ENCODE measurements around the gene ZNF30.

Gene ZNF30

DNA sequence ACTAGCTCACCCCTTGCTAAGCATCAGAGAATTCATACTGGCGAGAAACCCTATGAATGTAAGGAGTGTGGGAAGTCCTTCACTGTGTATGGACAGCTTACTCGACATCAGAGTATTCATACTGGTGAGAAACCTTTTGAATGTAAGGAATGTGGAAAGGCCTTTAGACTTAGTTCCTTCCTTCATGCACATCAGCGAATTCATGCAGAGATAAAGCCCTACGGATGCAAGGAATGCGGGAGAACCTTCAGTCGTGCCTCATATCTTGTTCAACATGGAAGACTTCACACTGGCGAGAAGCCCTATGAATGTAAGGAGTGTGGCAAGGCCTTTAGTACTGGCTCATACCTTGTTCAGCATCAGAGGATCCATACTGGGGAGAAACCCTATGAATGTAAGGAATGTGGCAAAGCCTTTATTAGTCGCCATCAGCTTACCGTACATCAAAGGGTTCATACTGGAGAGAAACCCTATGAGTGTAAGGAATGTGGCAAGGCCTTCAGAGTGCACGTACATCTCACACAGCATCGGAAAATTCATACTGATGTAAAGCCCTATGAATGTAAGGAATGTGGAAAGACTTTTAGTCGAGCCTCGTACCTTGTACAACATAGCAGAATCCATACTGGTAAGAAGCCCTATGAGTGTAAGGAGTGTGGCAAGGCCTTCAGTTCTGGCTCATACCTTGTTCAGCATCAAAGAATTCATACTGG is 17.3 kb downstream of the ZNF30 start:
- H3K9ac ChIP-seq, result no peak overlapping the region
- H3K36me3 ChIP-seq (ENCODE audit: control insufficient read depth, insufficient read depth, low read length), result no peaks in the 10 kb centered on the region
- no peaks in the 10 kb centered on the region for H3K27me3 ChIP-seq (ENCODE audit: control insufficient read depth, insufficient read depth, low read length)
- no peak overlapping the region for H3K4me3 ChIP-seq (ENCODE audit: low read depth, low read length)
- H3K27ac ChIP-seq, result no peak overlapping the region
- H3K9me3 ChIP-seq (ENCODE audit: control insufficient read depth, low read length), result peaks cover 4% of the 10 kb centered on the region
- TF ChIP-seq, protein P1, sequence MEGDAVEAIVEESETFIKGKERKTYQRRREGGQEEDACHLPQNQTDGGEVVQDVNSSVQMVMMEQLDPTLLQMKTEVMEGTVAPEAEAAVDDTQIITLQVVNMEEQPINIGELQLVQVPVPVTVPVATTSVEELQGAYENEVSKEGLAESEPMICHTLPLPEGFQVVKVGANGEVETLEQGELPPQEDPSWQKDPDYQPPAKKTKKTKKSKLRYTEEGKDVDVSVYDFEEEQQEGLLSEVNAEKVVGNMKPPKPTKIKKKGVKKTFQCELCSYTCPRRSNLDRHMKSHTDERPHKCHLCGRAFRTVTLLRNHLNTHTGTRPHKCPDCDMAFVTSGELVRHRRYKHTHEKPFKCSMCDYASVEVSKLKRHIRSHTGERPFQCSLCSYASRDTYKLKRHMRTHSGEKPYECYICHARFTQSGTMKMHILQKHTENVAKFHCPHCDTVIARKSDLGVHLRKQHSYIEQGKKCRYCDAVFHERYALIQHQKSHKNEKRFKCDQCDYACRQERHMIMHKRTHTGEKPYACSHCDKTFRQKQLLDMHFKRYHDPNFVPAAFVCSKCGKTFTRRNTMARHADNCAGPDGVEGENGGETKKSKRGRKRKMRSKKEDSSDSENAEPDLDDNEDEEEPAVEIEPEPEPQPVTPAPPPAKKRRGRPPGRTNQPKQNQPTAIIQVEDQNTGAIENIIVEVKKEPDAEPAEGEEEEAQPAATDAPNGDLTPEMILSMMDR (IDR thresholded peaks at IDR 0.05), result no peak
- H2AFZ ChIP-seq, result no peak overlapping the region
- no peaks in the 10 kb centered on the region for H3K4me1 ChIP-seq
- no peak overlapping the region for H3K4me2 ChIP-seq (ENCODE audit: low read length)
- H3K79me2 ChIP-seq, result no peaks in the 10 kb centered on the region

DNA sequence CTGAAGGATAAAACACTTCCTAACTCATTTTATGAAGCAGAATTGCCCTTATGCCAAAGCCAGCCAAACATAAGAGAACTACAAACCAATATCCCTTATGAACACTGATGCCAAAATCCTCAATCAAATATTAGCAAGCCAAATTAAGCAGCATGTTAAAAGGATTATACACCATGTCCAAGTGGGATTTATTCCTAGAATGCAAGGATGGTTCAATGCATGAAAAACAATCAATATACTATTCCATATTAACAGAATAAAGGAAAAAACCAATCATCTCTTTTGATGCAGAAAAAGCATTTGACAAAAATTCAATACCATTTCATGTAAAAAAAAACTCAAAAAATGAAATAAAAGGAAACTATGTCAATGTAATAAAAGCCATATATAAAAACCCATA is 26.4 kb downstream of the ZNF30 start:
- H2AFZ ChIP-seq, result no peak overlapping the region
- H3K79me2 ChIP-seq, result no peaks in the 10 kb centered on the region
- no peak overlapping the region for H3K4me2 ChIP-seq (ENCODE audit: low read length)
- H3K36me3 ChIP-seq (ENCODE audit: control insufficient read depth, insufficient read depth, low read length), result no peaks in the 10 kb centered on the region
- no peaks in the 10 kb centered on the region for H3K9me3 ChIP-seq (ENCODE audit: control insufficient read depth, low read length)
- TF ChIP-seq, protein P1 (IDR thresholded peaks at IDR 0.05), result no peak
- H3K4me1 ChIP-seq, result no peaks in the 10 kb centered on the region
- no peaks in the 10 kb centered on the region for H3K27me3 ChIP-seq (ENCODE audit: control insufficient read depth, insufficient read depth, low read length)
- no peak overlapping the region for H3K4me3 ChIP-seq (ENCODE audit: low read depth, low read length)
- H3K9ac ChIP-seq, result no peak overlapping the region
- H3K27ac ChIP-seq, result no peak overlapping the region

DNA sequence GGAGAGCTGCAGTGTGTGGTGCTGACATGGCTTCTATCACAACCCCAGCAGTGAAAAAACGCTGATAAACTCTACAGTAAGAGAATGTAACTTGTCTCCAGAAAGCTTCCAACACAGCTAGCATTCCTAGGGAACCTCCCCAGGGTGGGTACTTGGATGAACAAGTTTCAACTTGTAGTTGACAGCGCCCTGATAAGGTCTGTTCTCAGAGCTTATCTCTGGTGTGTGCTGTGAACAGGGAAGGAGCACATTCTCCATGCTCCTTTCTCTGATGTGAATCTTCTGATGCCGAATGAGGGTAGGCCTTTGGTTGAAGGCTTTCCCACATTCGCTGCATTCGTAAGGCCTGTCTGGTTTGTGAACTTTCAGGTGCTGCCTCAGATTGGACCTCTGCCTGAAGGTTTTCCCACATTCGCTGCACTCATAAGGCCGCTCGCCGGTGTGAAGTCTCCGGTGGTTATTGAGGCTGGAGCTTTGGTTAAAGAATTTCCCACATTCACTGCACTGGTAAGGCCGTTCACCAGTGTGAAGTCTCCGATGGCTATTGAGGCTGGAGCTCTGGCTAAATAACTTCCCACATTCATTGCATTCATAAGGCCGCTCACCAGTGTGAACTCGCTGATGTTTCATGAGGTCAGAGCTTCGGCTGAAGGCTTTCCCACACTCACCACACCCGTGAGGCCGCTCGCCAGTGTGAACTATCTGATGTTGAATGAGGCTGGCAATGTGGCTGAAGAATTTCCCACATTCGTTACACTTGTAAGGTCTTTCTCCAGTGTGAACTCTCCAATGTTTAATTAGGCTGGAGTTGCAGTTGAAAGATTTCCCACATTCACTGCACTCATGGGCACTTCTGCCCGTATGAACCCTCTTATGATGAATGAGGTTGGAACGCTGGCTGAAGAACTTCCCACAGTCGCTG is 31.4 kb downstream of the ZNF30 start:
- Histone ChIP-seq H3K27ac (no peak overlapping the region), H3K4me3 (ENCODE audit: low read depth, low read length) (no peak overlapping the region), H3K4me1 (peaks cover 9% of the 10 kb centered on the region), H2AFZ (no peak overlapping the region), H3K4me2 (ENCODE audit: low read length) (no peak overlapping the region), H3K79me2 (peaks cover under 1% of the 10 kb centered on the region), H3K36me3 (ENCODE audit: control insufficient read depth, insufficient read depth, low read length) (peaks cover 4% of the 10 kb centered on the region), H3K9ac (no peak overlapping the region), H3K9me3 (ENCODE audit: control insufficient read depth, low read length) (no peaks in the 10 kb centered on the region), H3K27me3 (ENCODE audit: control insufficient read depth, insufficient read depth, low read length) (no peaks in the 10 kb centered on the region)
- TF ChIP-seq, protein P1 (IDR thresholded peaks at IDR 0.05), result no peak

DNA sequence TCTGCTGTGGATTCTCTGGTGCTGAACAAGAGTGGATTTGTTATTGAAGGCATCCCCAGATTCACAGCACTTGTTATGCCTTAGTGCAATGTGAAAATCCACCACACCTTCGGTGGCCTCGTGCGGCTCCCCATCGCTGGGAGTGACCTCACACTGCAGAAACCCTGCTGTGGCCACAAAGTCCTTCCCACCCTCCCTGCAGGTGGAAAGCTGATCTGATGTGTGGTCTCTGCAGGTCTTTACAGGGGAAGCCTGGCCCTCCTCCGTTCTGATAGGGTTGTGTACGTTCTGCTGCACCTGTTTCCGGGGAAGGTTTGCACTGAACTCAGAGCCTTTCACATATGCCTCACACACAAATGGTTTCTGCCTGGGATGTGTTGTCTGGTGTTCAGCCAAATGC is 32.3 kb downstream of the ZNF30 start:
- Histone ChIP-seq H3K27me3 (ENCODE audit: control insufficient read depth, insufficient read depth, low read length) (no peaks in the 10 kb centered on the region), H3K9me3 (ENCODE audit: control insufficient read depth, low read length) (no peaks in the 10 kb centered on the region), H3K4me2 (ENCODE audit: low read length) (no peak overlapping the region), H3K4me1 (peaks cover 10% of the 10 kb centered on the region), H3K4me3 (ENCODE audit: low read depth, low read length) (no peak overlapping the region), H3K79me2 (peaks cover 4% of the 10 kb centered on the region), H3K36me3 (ENCODE audit: control insufficient read depth, insufficient read depth, low read length) (peaks cover 4% of the 10 kb centered on the region), H2AFZ (no peak overlapping the region), H3K9ac (no peak overlapping the region), H3K27ac (no peak overlapping the region)
- TF ChIP-seq, protein P1 (IDR thresholded peaks at IDR 0.05), result no peak
